IPS-18a (cell line): ENCODE data around the gene EIF4A3.
"Not testable (repeated sequence)": the region's sequence is repeated elsewhere in the genome, so short reads cannot be mapped to it uniquely, and the experiment has no call there.

ENCODE experiments used
- H3K27ac ChIP-seq: one replicate; pipeline ENCODE4 v1.5.1; 2013; ENCODE audit warnings: low read length
- H3K27me3 ChIP-seq: one replicate; pipeline ENCODE4 v1.6.1; 2013; ENCODE audit warnings: mild to moderate bottlenecking, low read length; ENCODE audit not compliant: control insufficient read depth, insufficient read depth
- H3K36me3 ChIP-seq: one replicate; pipeline ENCODE4 v1.6.1; 2013; ENCODE audit warnings: low read depth, low read length; ENCODE audit not compliant: control insufficient read depth
- H3K4me1 ChIP-seq: one replicate; pipeline ENCODE4 v1.6.1; 2013; ENCODE audit warnings: low read depth, low read length; ENCODE audit not compliant: control insufficient read depth
- H3K4me3 ChIP-seq: one replicate; pipeline ENCODE4 v1.5.1; 2013; ENCODE audit warnings: low read length
- H3K9ac ChIP-seq: one replicate; pipeline ENCODE4 v1.6.1; 2013; ENCODE audit warnings: mild to moderate bottlenecking, low read length, moderate library complexity
- H3K9me3 ChIP-seq: one replicate; pipeline ENCODE4 v1.6.1; 2013; ENCODE audit warnings: low read depth, low read length; ENCODE audit not compliant: control insufficient read depth

EIF4A3 gene

GRCh38 chr17:80169784-80170500 is 23.0 kb upstream of the EIF4A3 start, which contains the start of gene CARD14:
Gene CARD14, plus strand, starts transcription at chr17:80170030. Its CDS starts 11,409 bp downstream, at chr17:80181439.
- H3K9me3 ChIP-seq, result no peaks in the 10 kb centered on the region
- no peak within 1 kb of the TSS for H3K9ac ChIP-seq
- H3K4me3 ChIP-seq, result no peak within 1 kb of the TSS
- H3K27me3 ChIP-seq, result no peaks in the 10 kb centered on the region
- no peaks in the 10 kb centered on the region for H3K36me3 ChIP-seq
- no peaks in the 10 kb centered on the region for H3K4me1 ChIP-seq
- no peak within 1 kb of the TSS for H3K27ac ChIP-seq

- no peak overlapping the region for H3K4me3 ChIP-seq
- no peaks in the 10 kb centered on the region for H3K4me1 ChIP-seq
- H3K27me3 ChIP-seq, result no peaks in the 10 kb centered on the region
- H3K9me3 ChIP-seq, result no peaks in the 10 kb centered on the region
- no peaks in the 10 kb centered on the region for H3K36me3 ChIP-seq
- H3K9ac ChIP-seq, result no peak overlapping the region
- no peak overlapping the region for H3K27ac ChIP-seq
These were observed 22.2 kb upstream of the EIF4A3 start for GRCh38 chr17:80169107-80169506.

- H3K27me3 ChIP-seq, result no peaks in the 10 kb centered on the region
- no peaks in the 10 kb centered on the region for H3K9me3 ChIP-seq
- H3K27ac ChIP-seq, result no peak overlapping the region
- H3K36me3 ChIP-seq, result no peaks in the 10 kb centered on the region
- no peak overlapping the region for H3K4me3 ChIP-seq
- no peak overlapping the region for H3K9ac ChIP-seq
- no peaks in the 10 kb centered on the region for H3K4me1 ChIP-seq
These were observed 21.4 kb upstream of the EIF4A3 start for GRCh38 chr17:80168371-80168770.

GRCh38 chr17:80166446-80166845 is 19.5 kb upstream of the EIF4A3 start:
- Histone ChIP-seq H3K4me3 (no peak overlapping the region), H3K9ac (no peak overlapping the region), H3K4me1 (no peaks in the 10 kb centered on the region), H3K27me3 (no peaks in the 10 kb centered on the region), H3K36me3 (no peaks in the 10 kb centered on the region), H3K27ac (no peak overlapping the region), H3K9me3 (no peaks in the 10 kb centered on the region)

GRCh38 chr17:80164185-80164584 is 17.3 kb upstream of the EIF4A3 start:
- no peaks in the 10 kb centered on the region for H3K36me3 ChIP-seq
- no peak overlapping the region for H3K4me3 ChIP-seq
- peaks cover 19% of the 10 kb centered on the region for H3K4me1 ChIP-seq
- H3K27ac ChIP-seq, result no peak overlapping the region
- peaks cover 4% of the 10 kb centered on the region for H3K27me3 ChIP-seq
- H3K9ac ChIP-seq, result no peak overlapping the region
- H3K9me3 ChIP-seq, result no peaks in the 10 kb centered on the region

GRCh38 chr17:80163336-80163735 is 16.4 kb upstream of the EIF4A3 start:
- Histone ChIP-seq H3K27ac (no peak overlapping the region), H3K9ac (no peak overlapping the region), H3K4me3 (no peak overlapping the region), H3K4me1 (peaks cover 22% of the 10 kb centered on the region), H3K27me3 (peaks cover 4% of the 10 kb centered on the region), H3K9me3 (no peaks in the 10 kb centered on the region), H3K36me3 (no peaks in the 10 kb centered on the region)

GRCh38 chr17:80160536-80160935 is 13.6 kb upstream of the EIF4A3 start:
- Histone ChIP-seq H3K36me3 (no peaks in the 10 kb centered on the region), H3K4me3 (peak overlapping the region; percentile 0), H3K4me1 (peaks cover 22% of the 10 kb centered on the region), H3K9ac (no peak overlapping the region), H3K27me3 (peaks cover 4% of the 10 kb centered on the region), H3K9me3 (peaks cover 8% of the 10 kb centered on the region), H3K27ac (no peak overlapping the region)

GRCh38 chr17:80158846-80159245 is 11.9 kb upstream of the EIF4A3 start:
- no peak overlapping the region for H3K27ac ChIP-seq
- no peak overlapping the region for H3K9ac ChIP-seq
- peaks cover 11% of the 10 kb centered on the region for H3K9me3 ChIP-seq
- H3K4me1 ChIP-seq, result peaks cover 22% of the 10 kb centered on the region
- H3K27me3 ChIP-seq, result peaks cover 4% of the 10 kb centered on the region
- no peaks in the 10 kb centered on the region for H3K36me3 ChIP-seq
- H3K4me3 ChIP-seq, result no peak overlapping the region

- not testable (repeated sequence) for H3K9ac ChIP-seq, H3K36me3 ChIP-seq, H3K27ac ChIP-seq, H3K27me3 ChIP-seq, H3K4me3 ChIP-seq
- Histone ChIP-seq H3K9me3 (peaks cover 11% of the 10 kb centered on the region), H3K4me1 (peaks cover 29% of the 10 kb centered on the region)
These were observed 8.7 kb upstream of the EIF4A3 start for GRCh38 chr17:80155600-80155999.

GRCh38 chr17:80154166-80154565 is 7.2 kb upstream of the EIF4A3 start:
- H3K4me1 ChIP-seq, result peaks cover 15% of the 10 kb centered on the region
- no peak overlapping the region for H3K9ac ChIP-seq
- no peaks in the 10 kb centered on the region for H3K27me3 ChIP-seq
- no peak overlapping the region for H3K27ac ChIP-seq
- H3K9me3 ChIP-seq, result peaks cover 11% of the 10 kb centered on the region
- H3K36me3 ChIP-seq, result no peaks in the 10 kb centered on the region
- H3K4me3 ChIP-seq, result no peak overlapping the region

- Histone ChIP-seq H3K27me3 (no peaks in the 10 kb centered on the region), H3K36me3 (no peaks in the 10 kb centered on the region), H3K27ac (no peak overlapping the region), H3K9me3 (peaks cover 11% of the 10 kb centered on the region), H3K4me3 (no peak overlapping the region), H3K4me1 (peaks cover 11% of the 10 kb centered on the region), H3K9ac (no peak overlapping the region)
These were observed 6.1 kb upstream of the EIF4A3 start for GRCh38 chr17:80153004-80153403.

GRCh38 chr17:80152081-80152702 is 5.3 kb upstream of the EIF4A3 start:
- Histone ChIP-seq H3K27me3 (no peaks in the 10 kb centered on the region), H3K36me3 (no peaks in the 10 kb centered on the region), H3K9me3 (peaks cover 6% of the 10 kb centered on the region), H3K27ac (no peak overlapping the region), H3K4me3 (no peak overlapping the region), H3K4me1 (peaks cover 11% of the 10 kb centered on the region), H3K9ac (no peak overlapping the region)
